Effector memory CD8-positive, alpha-beta T cell (primary cell): ENCODE measurements around the gene SRC.
A peak's percentile ranks its signal among the peaks of the same experiment; 100 is the strongest.

Source experiments
- ATAC-seq: fragments of 150-1000 bp; cut with Tn5 transposase; replicated peaks from 2 replicates; pipeline ENCODE4 v1.10.0; 2021; ENCODE audit warnings: mild to moderate bottlenecking, moderate library complexity
- DNase-seq, 3 experiments: peaks; one replicate each; pipeline ENCODE4 v3.0.0; 2021
- H3K27ac Mint-ChIP-seq, 2 donors: one replicate each; pipeline ENCODE4 v1.8.0; 2022; ENCODE audit warnings: mild to moderate bottlenecking in 2 of 2, mixed read lengths in 2 of 2, moderate library complexity in 2 of 2
- H3K27me3 Mint-ChIP-seq, 2 donors: one replicate each; pipeline ENCODE4 v1.8.0; 2022; ENCODE audit warnings: mixed read lengths in 2 of 2
- H3K36me3 Mint-ChIP-seq: one replicate; pipeline ENCODE4 v1.8.0; 2022; ENCODE audit warnings: mild to moderate bottlenecking, moderate library complexity, mixed read lengths; ENCODE audit not compliant: insufficient read depth
- H3K4me1 Mint-ChIP-seq, 2 donors: one replicate each; pipeline ENCODE4 v1.8.0; 2022; ENCODE audit warnings: low read depth in 2 of 2, mixed read lengths in 2 of 2
- H3K4me3 Mint-ChIP-seq, 2 donors: one replicate each; pipeline ENCODE4 v1.8.0; 2022; ENCODE audit warnings: mild to moderate bottlenecking in 2 of 2, mixed read lengths in 2 of 2, moderate library complexity in 2 of 2
- H3K9me3 Mint-ChIP-seq, 2 donors: one replicate each; pipeline ENCODE4 v1.8.0; 2022; ENCODE audit warnings: mixed read lengths in 2 of 2

Gene SRC

DNA sequence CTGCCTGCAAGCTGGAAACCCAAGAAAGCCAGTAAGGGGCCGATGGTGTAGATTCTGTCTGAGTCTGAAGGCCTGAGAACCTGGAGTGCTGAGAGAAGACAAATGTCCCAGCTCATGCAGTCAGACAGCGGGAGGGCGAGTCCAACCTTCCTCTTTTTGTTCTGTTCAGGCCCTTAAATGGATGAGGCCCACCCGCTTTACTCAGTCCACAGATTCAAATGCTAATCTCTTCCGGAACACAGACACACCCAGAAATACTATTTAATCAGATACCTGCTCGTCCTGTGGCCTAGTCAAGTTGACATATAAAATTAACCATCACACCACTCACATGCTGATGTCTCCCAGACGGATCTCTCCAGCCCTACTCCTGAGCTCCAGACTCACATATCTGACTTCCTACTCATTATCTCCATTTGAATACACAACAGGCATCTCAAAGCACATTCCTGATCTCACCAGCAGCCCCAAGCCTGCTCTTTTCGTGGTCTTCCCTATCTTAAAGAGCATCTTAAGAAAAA is 26.7 kb upstream of the SRC start:
- peaks cover 7% of the 10 kb centered on the region for H3K36me3 Mint-ChIP-seq
- no peak for DNase-seq
- no peaks in the 10 kb centered on the region for H3K9me3 Mint-ChIP-seq
- H3K27me3 Mint-ChIP-seq: no peaks in the 10 kb centered on the region
- ATAC-seq: no peak
- no peak overlapping the region for H3K4me3 Mint-ChIP-seq
- H3K27ac Mint-ChIP-seq: no peak overlapping the region
- H3K4me1 Mint-ChIP-seq: peaks cover 20 to 23% of the 10 kb centered on the region in 2 donors

DNA sequence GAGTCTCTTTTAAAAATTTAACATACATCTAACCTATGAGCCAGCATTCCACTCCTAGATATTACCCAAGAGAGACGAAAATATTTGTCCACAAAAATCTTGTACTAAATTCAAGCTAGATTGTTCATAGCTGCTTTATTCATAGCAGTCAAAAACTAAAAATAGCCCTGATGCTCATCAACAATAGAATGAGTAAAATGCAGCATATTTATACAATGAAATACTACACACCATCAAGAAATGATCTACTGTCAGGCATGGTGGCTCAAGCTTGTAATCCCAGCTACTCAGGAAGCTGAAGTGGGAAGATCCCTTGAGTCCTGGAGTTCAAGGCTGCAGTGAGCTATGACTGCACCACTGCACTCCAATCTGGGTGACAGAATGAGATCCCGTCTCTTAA is 22.0 kb upstream of the SRC start:
- Mint-ChIP-seq H3K27me3 (no peaks in the 10 kb centered on the region), H3K4me1 (peaks cover 0 to 2% of the 10 kb centered on the region in 2 donors), H3K27ac (no peak overlapping the region), H3K4me3 (no peak overlapping the region), H3K36me3 (peaks cover 4% of the 10 kb centered on the region), H3K9me3 (no peaks in the 10 kb centered on the region)
- ATAC-seq (no peak), DNase-seq (no peak)

DNA sequence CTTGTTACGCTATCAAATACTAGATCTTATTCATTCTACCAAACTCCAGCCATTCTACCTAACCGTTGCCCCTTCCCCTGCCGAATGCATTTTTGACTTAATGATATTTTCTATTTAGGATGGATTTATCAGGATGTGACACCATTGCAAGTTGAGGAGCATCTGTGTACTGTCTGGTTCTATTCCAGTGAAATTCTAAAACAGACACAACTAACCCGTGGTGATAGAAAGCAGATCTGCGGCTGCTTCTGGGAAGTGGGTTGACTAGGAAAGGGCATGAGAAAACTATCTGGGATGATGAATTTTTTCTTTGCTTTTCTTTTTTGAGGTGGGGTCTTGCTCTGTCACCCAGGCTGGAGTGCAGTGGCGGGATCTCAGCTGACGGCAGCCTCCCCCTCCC is 20.7 kb upstream of the SRC start:
- ATAC-seq: no peak
- Mint-ChIP-seq H3K9me3 (no peaks in the 10 kb centered on the region), H3K27ac (no peak overlapping the region), H3K36me3 (peaks cover 3% of the 10 kb centered on the region), H3K4me1 (peaks cover 0 to 2% of the 10 kb centered on the region in 2 donors), H3K4me3 (no peak overlapping the region), H3K27me3 (no peaks in the 10 kb centered on the region)
- no peak for DNase-seq

DNA sequence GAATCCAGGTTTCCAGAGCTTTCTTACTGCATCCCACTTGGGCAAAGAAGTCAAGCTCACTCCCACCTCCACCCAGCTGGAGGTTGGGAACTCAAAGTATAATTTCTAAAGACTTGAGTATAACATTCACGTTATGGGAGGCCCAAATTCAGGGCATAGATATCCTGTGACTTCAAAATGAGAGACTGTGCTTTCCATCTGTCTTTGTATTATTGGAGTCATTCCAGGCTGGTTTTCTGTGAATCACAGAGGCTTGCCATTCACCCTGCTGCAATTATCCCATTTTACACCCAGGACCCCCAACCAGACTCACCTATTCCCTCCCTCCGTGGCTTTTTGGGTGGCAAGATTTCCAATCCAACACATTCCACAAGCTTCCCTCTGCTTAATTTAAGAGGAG is 19.3 kb upstream of the SRC start:
- H3K27ac Mint-ChIP-seq: no peak overlapping the region
- ATAC-seq (no peak), DNase-seq (no peak)
- H3K4me3 Mint-ChIP-seq: no peak overlapping the region
- H3K4me1 Mint-ChIP-seq: peaks cover 0 to 2% of the 10 kb centered on the region in 2 donors
- H3K9me3 Mint-ChIP-seq: no peaks in the 10 kb centered on the region
- H3K36me3 Mint-ChIP-seq: no peaks in the 10 kb centered on the region
- H3K27me3 Mint-ChIP-seq: no peaks in the 10 kb centered on the region

DNA sequence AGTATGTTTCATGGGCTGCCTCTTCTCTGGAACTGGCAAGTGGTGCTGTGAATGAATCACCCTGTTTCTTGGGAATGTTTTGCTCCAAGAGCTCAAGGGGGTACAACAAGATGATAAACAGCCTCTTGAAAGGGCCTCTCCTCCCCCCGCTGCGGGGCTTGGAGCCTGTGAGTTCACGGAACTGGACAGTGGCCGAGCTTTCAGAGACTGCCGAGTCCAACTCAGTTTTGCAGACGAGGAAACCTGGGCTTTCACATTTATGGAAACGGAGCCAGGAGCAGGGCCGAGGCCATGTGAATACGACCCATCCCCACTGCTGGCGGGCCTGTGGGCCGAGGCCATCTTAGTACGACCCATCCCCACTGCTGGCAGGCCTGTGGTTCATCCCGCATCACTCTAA is 18.2 kb upstream of the SRC start:
- H3K4me1 Mint-ChIP-seq: peaks cover 0 to 2% of the 10 kb centered on the region in 2 donors
- H3K27me3 Mint-ChIP-seq: no peaks in the 10 kb centered on the region
- no peak overlapping the region for H3K4me3 Mint-ChIP-seq
- DNase-seq (no peak), ATAC-seq (no peak)
- H3K27ac Mint-ChIP-seq: no peak overlapping the region
- H3K36me3 Mint-ChIP-seq: no peaks in the 10 kb centered on the region
- no peaks in the 10 kb centered on the region for H3K9me3 Mint-ChIP-seq

DNA sequence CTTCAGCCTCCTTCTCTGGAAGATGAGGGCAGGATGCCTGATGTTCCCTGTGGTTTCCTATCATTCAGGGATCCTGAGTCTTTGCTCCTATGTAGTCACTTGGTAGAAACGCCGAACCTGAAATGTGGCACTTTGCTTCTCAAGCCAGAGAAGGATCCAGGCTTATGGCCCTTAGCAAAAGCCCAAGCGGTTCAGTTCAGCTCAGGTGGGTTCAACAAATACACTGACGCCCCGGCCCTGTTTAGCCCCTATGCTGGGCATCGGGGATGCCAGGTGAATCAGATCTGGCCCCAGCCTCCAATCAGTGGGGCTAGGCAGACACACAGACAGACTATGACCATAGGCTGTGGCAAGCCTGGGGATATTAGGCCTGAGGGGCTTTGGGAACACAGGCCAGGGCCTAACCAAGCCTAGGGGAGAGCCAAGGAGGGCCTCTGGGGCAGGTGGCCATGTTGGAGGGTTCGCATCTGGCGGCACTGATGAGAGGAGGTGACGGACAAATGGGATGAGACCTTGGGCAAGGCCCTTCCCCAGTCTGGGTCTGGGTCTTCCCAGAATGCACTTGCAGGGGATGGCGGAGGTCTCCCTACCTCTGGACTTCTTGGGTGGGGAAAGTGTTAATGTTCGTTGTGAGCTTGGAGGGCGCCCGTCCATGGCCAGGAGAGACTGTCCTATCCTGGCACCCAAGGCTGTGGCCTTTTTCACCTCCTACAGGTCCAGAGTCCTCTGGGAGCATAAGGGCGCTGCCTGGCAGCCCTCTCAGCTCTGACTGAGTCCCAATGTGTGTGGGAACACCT is 17.6 kb upstream of the SRC start:
- no peak overlapping the region for H3K4me3 Mint-ChIP-seq
- no peak for DNase-seq
- H3K27ac Mint-ChIP-seq: no peak overlapping the region
- no peaks in the 10 kb centered on the region for H3K9me3 Mint-ChIP-seq
- H3K4me1 Mint-ChIP-seq: peaks cover 0 to 2% of the 10 kb centered on the region in 2 donors
- no peak for ATAC-seq
- no peaks in the 10 kb centered on the region for H3K36me3 Mint-ChIP-seq
- no peaks in the 10 kb centered on the region for H3K27me3 Mint-ChIP-seq

DNA sequence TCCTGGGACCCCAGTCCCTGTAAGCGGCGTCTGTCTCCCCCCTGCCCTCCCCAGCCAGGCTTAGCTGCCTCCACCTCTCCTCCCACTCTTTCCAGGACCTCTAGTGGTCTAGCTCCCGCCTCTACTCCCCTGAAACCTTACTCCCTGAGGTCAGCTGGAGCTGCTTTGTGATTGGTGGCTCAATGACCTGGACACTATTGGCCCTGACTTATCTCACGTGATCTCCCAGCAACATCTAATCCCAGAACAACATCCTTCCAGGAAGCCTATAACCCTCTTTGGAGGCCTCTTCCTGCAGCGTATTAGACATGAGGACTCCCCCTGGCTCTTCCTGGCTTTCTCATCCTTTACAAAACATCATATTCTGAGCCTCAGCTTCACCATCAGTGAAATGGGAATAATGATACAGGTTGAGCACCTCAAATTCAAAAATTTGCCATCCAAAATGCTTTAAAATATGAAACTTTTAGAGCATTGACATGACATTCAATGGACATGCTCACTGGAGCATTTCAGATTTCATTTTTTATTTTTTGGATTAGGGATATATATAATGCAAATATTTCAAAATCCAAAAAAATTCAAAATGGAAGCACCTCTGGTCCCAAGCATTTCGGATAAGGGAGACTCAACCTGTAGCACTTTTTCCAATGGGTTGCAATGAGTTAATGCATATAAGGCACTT is 16.3 kb upstream of the SRC start:
- Mint-ChIP-seq H3K36me3 (no peaks in the 10 kb centered on the region), H3K9me3 (no peaks in the 10 kb centered on the region), H3K27me3 (no peaks in the 10 kb centered on the region), H3K4me3 (no peak overlapping the region), H3K4me1 (peaks cover 0 to 2% of the 10 kb centered on the region in 2 donors), H3K27ac (peak overlapping the region in 1 of 2 donors; percentile 62)
- DNase-seq: no peak
- ATAC-seq: no peak

DNA sequence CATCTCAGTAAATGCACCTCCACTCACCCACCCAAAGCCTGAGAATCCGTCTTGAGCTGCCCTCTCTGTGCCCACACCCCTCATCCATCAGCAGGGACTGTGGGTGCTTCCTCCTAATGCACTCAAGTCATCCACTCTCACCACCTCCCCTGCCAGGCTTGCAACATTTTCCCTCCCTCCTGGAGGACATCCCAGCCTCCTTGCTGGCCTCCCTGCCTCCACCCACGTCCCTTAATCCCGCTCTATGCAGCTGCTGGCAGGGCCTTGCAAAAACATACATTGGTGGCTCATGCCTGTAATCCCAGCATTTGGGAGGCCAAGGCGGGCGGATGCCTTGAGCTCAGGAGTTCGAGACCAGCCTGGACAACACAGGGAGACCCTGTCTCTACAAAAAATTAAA is 15.6 kb upstream of the SRC start:
- ATAC-seq: no peak
- Mint-ChIP-seq H3K27ac (no peak overlapping the region), H3K4me3 (no peak overlapping the region)

DNA sequence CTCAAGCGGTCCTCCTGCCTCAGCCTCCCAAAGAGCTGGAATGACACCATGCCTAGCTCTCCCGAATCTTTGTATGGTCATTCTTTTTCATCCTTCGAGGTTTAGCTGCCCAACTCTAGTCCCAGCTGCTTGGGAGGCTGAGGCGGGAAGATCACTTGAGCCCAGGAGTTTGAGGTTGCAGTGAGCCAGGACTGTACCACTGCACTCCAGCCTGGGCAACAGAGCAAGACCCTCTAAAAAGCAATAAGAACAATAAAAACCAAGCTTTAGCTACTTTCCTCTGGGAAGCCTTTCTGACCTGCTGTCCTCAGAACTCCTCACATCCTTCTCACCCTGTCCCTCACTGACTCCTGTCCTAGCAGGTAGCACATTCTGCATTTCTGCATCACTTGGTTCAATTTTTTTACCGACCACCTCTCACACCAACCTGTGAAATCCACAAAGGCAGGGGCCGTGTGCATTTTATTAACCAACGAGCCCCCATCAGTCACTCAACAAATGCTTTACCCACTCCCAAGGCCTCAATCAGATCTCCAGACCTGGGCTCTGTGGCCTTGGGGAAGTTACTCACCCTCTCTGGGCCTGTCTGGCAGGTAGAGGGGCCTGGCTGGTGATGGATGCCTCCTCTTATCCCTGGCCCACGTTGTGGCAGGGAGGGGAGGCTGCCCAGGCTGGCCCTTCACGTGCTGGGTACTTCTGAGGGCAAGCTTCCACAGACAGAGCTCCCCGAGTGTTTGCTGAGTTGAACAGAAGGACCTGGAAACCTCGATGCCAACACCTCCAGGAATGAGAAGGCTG is 14.7 kb upstream of the SRC start:
- Mint-ChIP-seq H3K4me1 (peaks cover 6 to 9% of the 10 kb centered on the region in 2 donors), H3K27me3 (no peaks in the 10 kb centered on the region), H3K36me3 (no peaks in the 10 kb centered on the region), H3K9me3 (no peaks in the 10 kb centered on the region), H3K4me3 (no peak overlapping the region), H3K27ac (no peak overlapping the region)
- ATAC-seq (no peak), DNase-seq (no peak)

More for the DNA sequence above, 15.6 kb upstream of the SRC start:
- no peaks in the 10 kb centered on the region for H3K36me3 Mint-ChIP-seq
- H3K9me3 Mint-ChIP-seq: no peaks in the 10 kb centered on the region
- H3K27me3 Mint-ChIP-seq: no peaks in the 10 kb centered on the region
- no peak for DNase-seq
- H3K4me1 Mint-ChIP-seq: peaks cover 0 to 2% of the 10 kb centered on the region in 2 donors

DNA sequence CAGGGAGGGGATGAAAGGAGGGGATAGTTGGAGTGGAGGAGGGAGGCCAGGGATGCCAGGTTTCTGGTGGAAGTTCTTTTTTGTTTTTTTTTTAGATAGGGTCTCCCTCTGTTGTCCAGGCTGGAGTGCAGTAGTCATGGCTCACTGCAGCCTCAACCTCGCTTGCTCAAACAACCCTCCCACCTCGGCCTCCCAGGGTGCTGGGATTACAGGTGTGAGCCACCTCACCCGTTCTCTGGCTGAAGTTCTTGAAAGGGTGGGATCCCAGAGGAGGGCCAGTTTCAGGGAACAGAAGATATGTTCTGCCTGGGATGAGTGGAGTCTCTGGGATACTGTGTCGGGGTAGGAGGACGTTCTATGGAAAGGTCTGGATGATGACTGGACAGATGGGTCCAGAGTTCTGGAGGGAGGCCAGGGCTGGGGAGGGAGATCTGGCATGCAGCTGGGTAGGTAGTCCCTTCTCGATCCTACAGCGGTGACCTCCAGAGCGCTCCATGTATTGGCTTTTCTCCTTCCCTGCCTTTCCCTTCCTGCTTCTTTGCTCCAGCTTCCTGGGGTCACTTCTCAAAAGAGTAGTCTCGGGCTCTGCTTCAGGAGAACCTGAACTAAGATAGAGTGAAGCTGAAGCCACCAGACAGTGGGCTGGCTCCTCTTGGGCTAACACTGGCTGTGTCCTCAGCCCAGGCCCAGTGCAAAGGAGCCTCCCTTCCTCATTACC is 12.7 kb upstream of the SRC start:
- H3K4me1 Mint-ChIP-seq: peaks cover 14 to 15% of the 10 kb centered on the region in 2 donors
- ATAC-seq (no peak), DNase-seq (no peak)
- no peak overlapping the region for H3K4me3 Mint-ChIP-seq
- H3K36me3 Mint-ChIP-seq: no peaks in the 10 kb centered on the region
- H3K27ac Mint-ChIP-seq: peak overlapping the region in 1 of 2 donors; percentile 29
- no peaks in the 10 kb centered on the region for H3K27me3 Mint-ChIP-seq
- no peaks in the 10 kb centered on the region for H3K9me3 Mint-ChIP-seq

DNA sequence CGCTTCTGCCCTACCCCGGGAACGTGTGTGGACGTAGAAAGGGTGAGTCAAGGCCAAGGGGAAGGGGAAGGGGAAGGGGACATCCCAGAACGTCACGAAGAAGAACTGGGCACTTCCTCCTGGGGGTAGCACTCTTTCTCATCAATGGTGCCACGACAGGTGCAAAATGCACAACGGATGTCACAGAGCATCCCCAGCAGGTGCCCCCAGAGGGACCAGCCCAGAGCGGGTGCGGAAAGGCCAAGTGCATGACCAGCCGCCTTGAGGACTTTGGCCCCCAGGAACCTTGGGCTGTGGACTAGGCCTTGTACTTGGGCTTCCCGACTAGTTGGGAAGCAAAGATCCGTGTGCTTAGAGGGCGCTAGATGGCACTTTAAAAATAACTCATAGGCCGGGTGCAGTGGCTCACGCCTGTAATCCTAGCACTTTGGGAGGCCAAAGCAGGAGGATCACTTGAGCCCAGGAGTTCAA is 12.1 kb upstream of the SRC start:
- Mint-ChIP-seq H3K27me3 (no peaks in the 10 kb centered on the region), H3K9me3 (no peaks in the 10 kb centered on the region), H3K4me1 (peaks cover 13 to 15% of the 10 kb centered on the region in 2 donors), H3K36me3 (no peaks in the 10 kb centered on the region), H3K4me3 (no peak overlapping the region), H3K27ac (peak overlapping the region in 1 of 2 donors; percentile 38)
- no peak for DNase-seq
- ATAC-seq: peak; percentile 33

DNA sequence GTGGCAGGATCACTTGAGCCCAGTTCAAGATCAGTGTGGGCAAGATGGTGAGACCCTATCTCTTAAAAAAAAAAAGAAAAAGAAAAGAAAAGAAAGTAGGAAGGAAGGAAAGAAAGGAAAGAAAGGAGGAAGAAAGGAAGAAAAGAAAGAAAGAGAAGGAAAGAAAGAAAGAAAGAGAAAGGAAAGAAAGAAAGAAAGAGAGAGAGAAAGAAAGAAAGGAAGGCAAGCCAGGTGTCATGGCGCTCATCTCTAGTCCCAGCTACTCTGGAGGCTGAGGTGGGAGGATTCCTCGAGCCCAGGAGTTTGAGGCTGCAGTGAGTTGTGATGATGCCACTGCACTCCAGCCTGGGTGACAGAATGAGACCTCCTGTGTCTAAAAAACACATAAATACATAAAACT is 11.5 kb upstream of the SRC start:
- Mint-ChIP-seq H3K27me3 (no peaks in the 10 kb centered on the region), H3K4me3 (no peak overlapping the region), H3K4me1 (peaks cover 13 to 15% of the 10 kb centered on the region in 2 donors), H3K36me3 (no peaks in the 10 kb centered on the region), H3K9me3 (no peaks in the 10 kb centered on the region), H3K27ac (peak overlapping the region in 1 of 2 donors; percentile 38)
- DNase-seq (no peak), ATAC-seq (no peak)
